HG03558 (cell line): ENCODE data around the gene PIP5KL1.

Source experiments
- ATAC-seq: cut with Tn5 transposase; IDR thresholded peaks from one replicate; pipeline ENCODE4 v1.9.1; 2021; ENCODE audit warnings: moderate number of reproducible peaks; ENCODE audit not compliant: unreplicated experiment; ENCODE audit errors: extremely low read depth

The PIP5KL1 gene

GRCh38 chr9:127930231-127931091, at the start of gene PIP5KL1:
Gene PIP5KL1 (minus strand): TSS chr9:127930777. CDS start chr9:127930752, 25 bp downstream.
- no peak for ATAC-seq

- ATAC-seq = no peak
Measured at GRCh38 chr9:127980060-127980705, 49.6 kb upstream of the PIP5KL1 start.

GRCh38 chr9:127979333-127980059, 48.9 kb upstream of the PIP5KL1 start:
- ATAC-seq = no peak

GRCh38 chr9:127979015-127979332, 48.4 kb upstream of the PIP5KL1 start:
- no peak for ATAC-seq

GRCh38 chr9:127977884-127978647, 47.5 kb upstream of the PIP5KL1 start:
- no peak for ATAC-seq

- ATAC-seq = no peak
Measured at GRCh38 chr9:127977009-127977883, 46.7 kb upstream of the PIP5KL1 start.

- no peak for ATAC-seq
Measured at GRCh38 chr9:127976498-127976897, 45.9 kb upstream of the PIP5KL1 start.

GRCh38 chr9:127975376-127976315, 45.1 kb upstream of the PIP5KL1 start:
- no peak for ATAC-seq

- no peak for ATAC-seq
Measured at GRCh38 chr9:127974769-127975261, 44.2 kb upstream of the PIP5KL1 start.

GRCh38 chr9:127974001-127974768, 43.6 kb upstream of the PIP5KL1 start:
- ATAC-seq = no peak

- ATAC-seq = no peak
Measured at GRCh38 chr9:127973169-127974000, 42.8 kb upstream of the PIP5KL1 start.

- ATAC-seq = no peak
Measured at GRCh38 chr9:127972236-127972871, 41.8 kb upstream of the PIP5KL1 start.

- no peak for ATAC-seq
Measured at GRCh38 chr9:127971357-127972235, 41.0 kb upstream of the PIP5KL1 start.

- peak; percentile 45 for ATAC-seq
Measured at GRCh38 chr9:127970401-127971313, 40.1 kb upstream of the PIP5KL1 start.
